Amygdala (tissue), 56 donors: ENCODE measurements around the gene SPTLC2.

Experiments
- DNase-seq, 56 donors: peaks; one replicate each; lab custom pipeline; 2025; lab: John Stamatoyannopoulos, UW

SPTLC2 gene

DNA sequence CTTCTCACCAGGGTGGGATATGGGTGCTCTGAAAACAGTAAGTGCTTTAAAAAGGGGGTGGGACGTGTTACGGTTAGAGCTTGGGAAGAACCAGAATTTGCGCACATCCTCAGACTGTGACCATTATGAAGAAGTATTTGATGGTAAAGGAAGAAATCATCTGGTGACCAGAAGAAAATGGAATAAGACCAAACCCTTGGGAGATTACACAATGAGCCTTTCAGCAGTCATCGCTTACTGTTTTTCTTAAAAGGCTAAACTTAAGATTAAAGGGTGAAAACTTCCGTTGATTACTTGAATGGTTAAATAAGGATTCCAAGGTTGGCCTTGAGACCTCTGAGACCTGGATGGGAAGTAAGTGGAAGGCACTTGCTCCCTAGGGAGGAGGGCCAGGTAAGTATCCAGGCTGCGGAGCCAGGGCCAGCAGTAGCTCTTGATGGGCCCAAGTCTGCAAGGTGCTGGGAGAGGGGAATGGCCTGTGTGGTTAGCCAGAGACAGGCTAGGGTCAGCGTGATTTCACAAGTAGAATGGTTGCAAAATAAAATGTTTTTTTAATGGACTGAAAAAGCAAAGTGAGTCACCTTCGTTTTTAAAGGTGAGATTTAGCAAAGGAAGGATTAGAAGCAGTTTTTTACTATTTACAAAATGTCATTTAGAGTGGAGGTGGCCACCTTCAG, 104.8 kb downstream of the SPTLC2 start:
- no peak for DNase-seq

DNA sequence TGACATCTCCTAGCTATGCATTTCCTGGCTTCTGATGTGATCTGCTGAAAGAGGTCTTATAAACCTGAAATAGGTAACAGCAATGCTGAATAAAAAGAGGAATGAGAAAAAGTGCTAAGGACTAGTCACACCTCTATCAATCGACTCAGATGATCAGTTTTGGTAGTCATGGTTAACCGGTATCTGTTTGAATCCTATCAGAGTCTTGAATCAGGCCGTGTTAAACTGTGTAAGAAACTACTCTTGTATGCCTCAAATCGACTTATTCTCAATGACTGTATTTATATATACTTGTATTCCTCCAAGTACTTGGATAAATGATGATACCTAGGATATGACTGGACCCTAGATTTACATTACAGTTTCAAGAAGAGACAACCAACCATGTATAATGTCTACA, 107.1 kb downstream of the SPTLC2 start:
- DNase-seq, result no peak

DNA sequence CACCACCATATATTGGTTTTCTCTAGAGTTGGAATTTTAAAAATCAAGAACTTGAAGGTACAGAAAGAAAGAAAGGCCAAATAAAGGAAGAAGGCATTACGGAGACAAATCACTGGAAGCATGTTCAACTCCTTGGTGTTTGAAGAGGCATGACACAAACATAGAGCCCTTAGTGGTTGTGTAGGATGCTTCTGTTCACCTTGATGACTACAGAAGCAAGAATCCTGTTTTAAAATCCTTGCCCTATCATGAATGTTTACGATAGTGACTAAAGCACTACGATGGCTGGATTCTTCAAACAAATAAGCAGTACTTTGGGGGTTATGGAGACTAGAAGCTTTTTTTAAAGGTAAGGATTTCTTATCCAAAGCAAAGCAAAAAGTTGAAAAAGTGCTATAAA, 107.6 kb downstream of the SPTLC2 start:
- no peak for DNase-seq

DNA sequence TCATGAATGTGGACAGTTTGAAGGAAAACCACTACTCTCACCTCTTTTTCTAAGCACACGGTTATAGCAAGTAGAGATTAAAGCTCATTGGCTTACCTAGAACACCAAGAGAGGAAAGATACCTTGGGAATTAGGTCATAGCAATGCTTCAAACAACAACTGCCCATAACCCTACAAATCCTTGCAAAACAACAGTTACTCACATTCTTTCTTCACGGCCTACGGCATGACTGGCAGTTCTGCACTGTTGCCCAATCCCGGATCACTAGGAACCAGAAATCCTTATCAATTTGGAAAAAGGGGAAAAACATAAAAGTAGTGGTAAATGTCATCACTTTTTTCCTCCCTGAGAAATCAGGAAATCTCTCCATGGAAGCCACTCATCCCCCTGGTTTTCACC, 108.2 kb downstream of the SPTLC2 start:
- DNase-seq, result no peak

DNA sequence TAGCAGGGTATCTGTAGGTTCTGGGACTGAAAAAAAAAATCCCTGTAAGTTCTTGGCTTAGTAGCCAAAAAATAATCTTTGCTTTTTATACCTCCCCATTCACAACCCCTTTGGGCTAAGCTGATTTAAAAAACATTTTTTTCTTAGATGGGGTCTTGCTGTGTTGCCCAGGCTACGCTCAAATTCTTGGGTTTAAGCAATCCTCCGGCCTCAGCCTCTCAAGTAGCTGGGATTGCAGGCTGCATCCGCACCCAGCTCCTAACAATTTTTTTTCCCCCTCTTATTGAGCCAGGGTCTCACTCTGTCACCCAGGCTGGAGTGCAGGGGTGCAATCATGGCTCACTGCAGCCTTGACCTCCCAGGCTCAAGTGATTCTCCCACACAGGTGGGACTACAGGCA, 108.7 kb downstream of the SPTLC2 start:
- DNase-seq, result no peak

DNA sequence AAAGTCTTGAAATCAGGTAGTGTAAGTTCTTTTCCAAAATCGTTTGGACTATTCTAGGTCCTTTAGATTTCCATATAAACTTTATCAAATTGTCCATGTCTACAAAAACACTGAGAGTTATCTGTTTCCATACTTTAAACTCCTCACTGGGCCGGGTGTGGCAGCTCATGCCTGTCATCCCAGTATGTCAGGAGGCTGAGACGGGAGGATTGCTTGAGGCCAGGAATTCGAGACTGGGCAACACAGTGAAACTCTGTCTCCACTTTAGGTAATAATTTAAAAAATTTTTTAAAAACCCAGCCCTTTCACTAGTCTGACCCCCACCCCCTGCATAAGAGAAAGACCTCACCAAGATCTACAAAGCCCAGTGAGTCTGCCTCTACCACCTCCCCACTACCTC, 111.4 kb downstream of the SPTLC2 start:
- DNase-seq, result no peak

DNA sequence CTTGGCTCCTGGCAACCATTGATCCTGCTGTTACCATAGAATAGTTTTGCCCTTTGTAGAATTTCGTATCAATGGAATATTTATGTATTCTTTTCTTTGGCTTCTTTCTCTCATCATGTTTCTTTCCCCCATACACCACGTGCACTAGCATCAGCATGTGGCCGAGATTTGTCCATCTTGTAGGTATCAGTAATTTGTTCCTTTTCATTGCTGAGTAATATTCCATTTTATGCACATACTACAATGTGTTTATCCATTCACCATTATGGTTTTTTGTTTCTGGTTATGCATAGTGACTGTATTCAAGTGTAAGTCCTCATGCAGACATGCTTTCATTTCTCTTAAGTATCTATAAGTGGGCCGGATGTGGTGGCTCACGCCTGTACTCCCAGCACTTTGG, 113.3 kb downstream of the SPTLC2 start:
- no peak for DNase-seq

DNA sequence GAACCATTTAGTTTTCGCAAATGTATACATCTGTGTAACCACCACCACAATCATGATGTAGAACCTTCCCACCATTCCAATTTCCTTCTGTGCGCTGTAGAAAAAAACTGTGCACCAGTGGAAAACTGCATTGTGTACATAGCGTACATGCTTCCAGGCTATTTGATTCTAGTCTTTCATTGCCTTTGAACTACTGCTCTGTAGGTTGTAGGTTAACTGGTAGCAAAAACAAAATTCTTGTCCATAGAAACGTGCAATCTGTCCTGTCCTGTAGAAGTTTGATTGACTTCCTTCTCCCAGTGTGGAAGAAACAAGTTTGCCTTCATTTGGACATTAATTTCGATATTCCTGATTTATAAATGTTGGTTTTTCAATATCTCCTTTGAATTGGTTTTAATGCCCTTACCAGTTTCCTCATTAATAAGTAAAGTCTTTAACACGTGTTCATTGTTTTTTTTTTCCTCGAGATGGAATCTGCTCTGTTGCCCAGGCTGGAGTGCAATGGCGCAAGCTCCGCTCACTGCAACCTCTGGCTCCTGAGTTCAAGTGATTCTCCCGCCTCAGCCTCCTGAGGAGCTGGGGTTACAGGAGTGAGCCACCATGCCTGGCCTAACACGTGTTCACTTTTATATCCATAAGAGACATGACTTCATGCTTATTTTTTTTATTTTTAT, 114.2 kb downstream of the SPTLC2 start:
- no peak for DNase-seq

DNA sequence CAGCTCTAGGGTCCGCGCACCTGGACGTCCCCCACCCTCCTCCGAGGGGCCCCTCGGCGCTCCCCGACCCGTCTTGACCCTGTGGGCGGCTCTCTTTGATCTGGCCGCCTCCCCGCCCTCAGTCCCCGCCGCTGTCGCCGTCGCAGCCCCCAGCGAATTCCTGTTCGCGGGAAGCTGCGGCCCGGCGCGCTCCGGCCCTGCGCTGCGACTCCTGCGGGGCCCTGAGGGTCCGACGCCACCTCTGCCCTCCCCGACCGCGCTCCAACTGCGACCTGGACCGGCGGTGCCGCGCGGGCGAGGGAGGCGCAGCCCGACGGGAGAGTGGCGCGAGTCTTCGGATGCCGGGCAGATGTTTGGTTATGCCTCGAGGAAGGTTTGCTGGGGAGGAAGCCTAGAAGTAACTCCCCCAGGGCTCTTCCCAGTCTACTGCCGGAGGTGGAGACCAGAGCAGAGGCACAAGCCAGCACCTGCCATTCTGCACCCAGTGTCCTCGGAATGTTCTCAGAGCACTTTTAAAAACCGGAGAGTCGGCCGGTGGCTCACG, 117.4 kb downstream of the SPTLC2 start:
- no peak for DNase-seq

DNA sequence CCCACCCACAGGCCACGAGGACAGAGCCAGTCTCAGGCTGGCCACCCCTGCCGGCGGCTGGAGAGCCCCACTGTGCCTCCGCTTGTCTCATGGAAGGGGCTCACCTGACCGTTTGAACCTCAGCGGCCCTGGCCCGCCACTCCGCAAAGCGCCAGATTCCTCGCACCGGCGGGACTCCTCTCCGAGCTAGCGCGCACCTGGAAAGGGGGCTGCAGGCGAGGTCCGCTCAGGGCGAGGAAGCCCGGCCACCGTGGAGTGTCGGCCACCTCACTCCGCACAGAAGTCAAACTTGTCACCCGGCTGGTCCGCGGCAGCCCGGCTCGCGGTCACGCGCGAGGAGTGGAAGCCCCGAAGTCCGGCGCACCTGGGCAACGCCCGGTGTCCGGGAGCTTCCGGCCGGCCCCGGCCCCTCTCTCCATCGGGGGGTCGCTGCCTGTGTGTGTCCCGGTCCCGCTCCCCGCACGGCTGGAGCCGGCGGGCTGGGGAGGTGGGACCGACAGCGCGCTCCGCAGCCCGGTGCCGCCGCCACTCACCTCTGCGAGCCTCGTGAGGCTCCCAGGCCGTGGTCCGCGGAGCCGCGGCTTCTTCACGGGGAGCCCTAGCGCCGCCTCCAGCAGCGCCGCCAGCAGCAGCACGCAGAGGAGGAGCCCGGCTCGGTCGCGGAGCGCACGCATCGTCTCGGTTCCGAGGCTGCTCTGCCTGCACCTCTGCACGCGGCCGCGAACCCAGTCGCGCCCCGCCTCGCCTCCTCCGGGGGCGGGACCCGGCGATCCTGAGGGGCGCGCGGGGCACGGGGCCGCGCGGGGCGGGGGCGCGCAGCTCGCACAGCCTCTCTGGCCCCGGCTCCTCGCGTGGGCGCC, 118.1 kb downstream of the SPTLC2 start, which contains the start of gene ISM2:
Gene ISM2, minus strand, starts transcription at position 697 of the 860 bp plus-strand sequence. Its CDS starts 23 bp downstream, at position 674.
- peak in 5 of 56 donors; percentile 6 to 15 (median 11) for DNase-seq

DNA sequence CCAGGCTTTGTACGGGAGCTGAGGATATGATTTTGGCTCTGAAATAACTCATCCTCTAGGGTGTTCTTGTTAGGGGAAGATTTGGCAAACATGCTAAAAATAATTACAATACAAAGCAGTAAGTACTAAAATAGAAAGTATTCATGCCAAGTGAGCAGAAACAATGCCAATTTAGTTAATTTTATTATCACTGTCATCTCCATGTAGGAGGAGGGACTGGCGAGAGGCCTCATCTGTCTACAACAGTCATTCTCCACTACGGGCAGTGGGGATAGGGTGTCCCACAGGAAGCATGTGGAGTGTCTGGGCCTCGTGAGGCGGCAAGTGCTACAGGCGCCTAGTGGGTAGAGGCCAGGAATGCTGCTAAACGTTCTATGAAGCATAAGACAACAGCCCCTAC, 121.1 kb downstream of the SPTLC2 start:
- peak in 4 of 56 donors; percentile 4 to 8 (median 6) for DNase-seq

DNA sequence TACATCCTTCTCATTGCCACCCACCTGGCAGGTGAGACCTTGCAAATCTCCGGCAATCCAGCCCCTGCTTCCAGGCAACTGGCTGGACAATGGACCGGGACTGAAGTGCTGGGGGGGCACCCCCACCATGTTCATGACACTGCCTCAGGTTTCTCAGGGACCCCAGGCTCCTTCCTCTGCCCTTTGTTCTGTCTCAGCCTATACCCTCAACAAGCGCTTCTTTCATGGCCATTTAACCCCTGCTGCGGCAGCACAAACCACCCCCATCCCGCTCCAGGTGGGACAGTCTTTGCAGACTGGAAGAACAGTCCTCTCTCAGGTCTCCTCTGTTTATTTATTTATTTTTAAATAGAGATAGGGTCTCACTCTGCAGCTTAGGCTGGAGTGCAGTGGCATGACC, 125.4 kb downstream of the SPTLC2 start:
- DNase-seq, result no peak

DNA sequence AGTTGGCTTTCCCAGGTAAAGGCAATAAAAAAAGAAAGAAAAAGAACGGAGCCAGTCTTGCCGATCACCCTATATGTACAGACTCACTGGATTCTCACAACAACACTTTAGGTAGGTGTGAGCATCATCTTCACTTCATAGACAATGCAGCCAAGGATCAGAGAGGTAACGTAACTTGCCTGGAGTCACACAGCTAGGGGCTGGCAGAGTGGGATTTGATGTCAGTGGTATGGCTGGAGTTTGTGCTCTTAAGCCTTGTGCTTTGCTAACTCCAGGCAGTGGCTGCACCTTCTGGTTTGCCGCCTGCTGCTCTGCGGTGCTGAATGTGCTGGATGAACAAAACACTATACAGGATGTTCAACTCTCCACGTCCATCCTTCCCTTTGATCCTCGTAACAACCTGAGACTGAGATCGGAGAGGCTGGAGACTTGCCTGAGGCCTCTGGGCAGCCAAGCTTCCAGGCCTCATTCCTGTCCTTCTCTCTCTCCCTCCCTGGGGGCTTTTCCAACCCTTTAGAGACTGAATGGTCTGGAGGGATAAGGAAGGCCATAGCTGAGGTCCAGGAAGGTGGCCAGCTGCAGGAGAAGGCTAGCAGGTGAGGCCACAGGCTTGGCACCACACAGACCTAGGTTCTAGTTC, 126.0 kb downstream of the SPTLC2 start:
- no peak for DNase-seq

DNA sequence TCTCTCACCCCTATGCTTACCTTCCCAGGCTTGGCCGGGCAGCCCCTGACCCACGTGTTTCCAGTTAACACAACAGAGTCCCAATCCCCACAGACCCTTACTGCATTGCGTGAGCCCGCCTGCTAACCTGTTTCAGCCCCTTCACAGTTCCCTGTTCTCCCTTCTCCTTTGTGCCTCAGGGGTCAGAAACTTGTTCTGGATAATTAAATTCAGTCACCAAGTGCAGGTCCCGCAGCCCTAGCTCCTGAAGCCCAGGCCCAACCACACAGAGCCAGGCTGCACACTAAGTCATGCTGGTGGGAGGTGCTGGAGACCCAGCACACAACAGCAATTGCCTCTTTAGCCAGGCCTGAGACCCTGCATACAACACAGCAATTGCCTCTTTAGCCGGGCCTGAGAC, 127.4 kb downstream of the SPTLC2 start:
- no peak for DNase-seq

DNA sequence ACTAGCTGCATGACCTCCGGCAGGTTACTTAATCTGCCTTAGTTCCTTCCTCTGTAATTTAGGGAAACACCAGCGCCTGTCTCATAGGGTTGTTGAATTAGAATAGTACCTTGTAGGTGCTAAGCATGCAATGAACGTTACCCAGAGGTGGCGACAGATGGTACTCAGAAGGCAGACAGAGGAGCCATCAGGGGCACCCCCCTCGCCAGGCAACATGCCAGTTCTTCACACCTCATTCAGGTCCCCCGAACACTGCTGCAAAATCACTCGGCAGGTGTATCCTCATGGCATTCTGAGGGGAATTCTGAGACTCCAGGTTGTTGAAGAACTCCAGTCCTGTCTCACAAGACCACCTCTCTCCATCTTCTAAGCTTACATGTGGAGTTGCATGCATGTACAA, 127.9 kb downstream of the SPTLC2 start:
- no peak for DNase-seq

DNA sequence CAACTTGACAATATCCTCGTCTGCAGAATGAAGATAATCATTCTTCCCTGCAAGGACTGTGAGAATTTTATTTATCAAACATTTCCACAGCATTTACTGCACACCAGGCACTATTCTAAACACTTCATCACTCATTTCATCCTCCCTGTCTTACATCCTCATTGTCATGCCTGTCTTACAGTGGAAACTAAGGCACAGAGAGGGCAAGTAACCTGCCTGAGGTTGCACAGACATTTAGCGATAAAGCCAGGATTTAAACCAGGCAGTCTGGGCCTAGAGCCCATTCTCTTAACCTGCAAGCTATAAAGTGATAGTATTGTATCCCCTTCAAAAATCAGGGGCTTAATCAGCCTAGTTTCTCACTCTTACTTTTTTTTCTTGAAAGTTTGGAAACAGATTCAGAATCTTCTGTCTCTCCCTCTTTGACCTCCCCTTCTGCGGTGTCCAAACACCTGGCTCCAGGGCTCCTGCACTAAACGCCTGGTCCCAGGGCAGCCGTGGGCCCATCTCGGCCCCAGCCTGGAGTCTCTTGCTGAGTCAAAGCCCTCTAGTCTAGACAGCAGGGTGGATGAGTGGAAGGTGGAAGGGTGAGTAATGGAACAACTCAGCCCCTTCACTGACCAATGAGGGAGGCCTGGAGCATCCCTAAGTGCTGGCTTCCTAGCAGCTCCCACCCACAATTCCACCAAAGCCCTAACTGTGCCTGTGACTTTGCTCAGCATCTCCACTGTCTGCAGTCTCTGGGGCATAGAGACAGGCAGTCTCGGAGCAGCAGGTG, 130.3 kb downstream of the SPTLC2 start:
- DNase-seq, result no peak

DNA sequence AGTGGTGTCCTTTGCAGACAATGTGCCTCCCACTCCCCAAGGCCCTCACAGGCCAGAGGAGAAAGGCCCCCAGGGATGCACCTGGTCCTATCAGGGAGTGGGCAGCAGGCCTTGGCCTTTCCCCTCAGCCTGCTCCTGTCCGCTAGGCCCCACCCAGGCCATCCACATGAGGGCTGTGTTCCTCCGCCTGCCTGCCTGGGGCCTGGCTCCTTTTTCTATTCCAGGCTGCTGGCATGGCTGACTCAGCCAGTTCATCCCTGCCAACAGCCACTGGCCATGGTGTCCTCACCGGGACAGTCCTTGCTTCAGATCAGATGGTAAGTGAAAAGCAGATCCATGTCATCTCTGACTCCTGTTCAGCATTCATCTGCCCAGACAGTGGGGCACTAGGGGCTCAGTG, 131.2 kb downstream of the SPTLC2 start:
- no peak for DNase-seq

DNA sequence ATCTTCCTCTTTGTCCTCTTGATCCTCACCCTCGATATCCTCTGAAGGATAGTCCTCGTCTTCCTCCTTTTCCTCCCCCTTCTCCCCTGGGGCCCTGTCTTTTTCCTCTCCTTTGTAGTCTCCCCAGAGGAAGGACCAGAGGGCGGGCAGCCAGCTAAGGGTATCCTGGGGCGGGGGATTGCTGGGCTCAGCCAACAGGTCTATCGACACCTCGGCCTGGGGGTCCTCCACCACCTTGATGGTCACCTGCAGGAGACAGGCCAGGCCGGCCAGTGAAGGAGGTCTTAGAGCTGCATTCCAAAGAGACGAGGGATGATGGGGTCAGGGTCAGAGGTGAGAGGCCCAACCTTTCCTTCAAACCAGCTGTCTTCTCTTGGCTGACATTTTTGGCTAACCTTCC, 134.0 kb downstream of the SPTLC2 start:
- no peak for DNase-seq

DNA sequence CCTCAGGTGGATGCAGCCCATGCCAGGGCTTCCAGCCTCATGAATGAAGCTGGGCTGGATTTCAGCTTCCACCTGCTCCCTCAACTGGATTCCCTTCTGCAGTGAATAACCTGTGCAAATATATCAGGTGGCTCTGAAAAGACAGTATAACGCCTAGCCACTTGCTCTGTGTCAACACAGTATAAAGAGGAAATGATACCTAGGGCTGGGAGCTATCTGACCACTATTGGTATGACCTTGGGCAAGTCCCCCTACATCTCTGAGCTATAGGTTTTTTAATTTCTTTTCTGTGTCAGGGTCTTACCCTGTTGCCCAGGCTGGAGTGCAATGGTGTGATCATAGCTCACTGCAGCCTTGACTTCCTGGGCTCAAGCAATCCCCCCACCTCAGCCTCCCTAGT, 137.6 kb downstream of the SPTLC2 start:
- no peak for DNase-seq

DNA sequence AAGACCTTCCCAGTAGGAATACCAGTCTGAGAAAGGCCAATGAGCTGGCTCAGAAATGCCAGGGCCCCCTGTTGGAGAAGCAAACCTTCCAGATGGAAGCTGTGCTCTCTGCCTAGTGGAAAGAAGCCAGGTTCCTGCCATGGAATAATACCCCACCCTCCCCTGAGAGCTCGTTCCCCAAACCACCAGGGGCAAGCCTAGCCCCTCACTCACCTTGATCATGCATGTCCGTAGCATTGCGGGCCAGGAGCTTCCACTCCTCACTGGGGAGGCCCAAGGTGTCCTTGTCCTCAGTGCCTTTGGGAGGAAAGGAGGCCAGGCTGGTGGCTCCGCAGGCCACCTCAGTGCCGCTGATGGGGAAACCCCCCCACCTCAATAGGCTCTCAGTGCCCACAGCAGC, 138.4 kb downstream of the SPTLC2 start:
- no peak for DNase-seq
